GM23338 (cell line): Measurements from ENCODE around the gene CCT6B. TPM values are rescaled to one million over a fixed set of nuclear protein-coding genes. Genes with fewer than 3 reads are reported as not detected.

Source experiments
- ATAC-seq: fragments of 200-7000 bp; cut with Tn5 transposase; 3 replicates; pipeline ENCODE4 v1.9.1; 2020
- DNase-seq: peaks from one replicate; pipeline ENCODE4 v3.0.0-alpha.2; 2015; ENCODE audit warnings: low spot score
- H2AFZ ChIP-seq: fragments of 200-600 bp; sonication (generic); 2 replicates; pipeline ENCODE4 v1.8.0; 2016; ENCODE audit warnings: antibody characterized with exemption, mild to moderate bottlenecking, moderate library complexity
- H3F3A ChIP-seq: fragments of 200-600 bp; sonication (generic); replicated peaks from 2 replicates; pipeline ENCODE4 v1.8.0; 2017; ENCODE audit warnings: antibody characterized with exemption, mixed run types, low read depth
- H3K27ac ChIP-seq: fragments of 200-600 bp; sonication (generic); 2 replicates; pipeline ENCODE4 v1.6.1; 2016; ENCODE audit warnings: low read depth
- H3K27me3 ChIP-seq: fragments of 200-600 bp; sonication (generic); 2 replicates; pipeline ENCODE4 v1.8.0; 2016; ENCODE audit warnings: mild to moderate bottlenecking, mixed run types, moderate library complexity; ENCODE audit not compliant: insufficient read depth
- H3K36me3 ChIP-seq: fragments of 200-600 bp; sonication (generic); 2 replicates; pipeline ENCODE4 v1.8.0; 2016; ENCODE audit warnings: mild to moderate bottlenecking; ENCODE audit not compliant: insufficient read depth
- H3K4me1 ChIP-seq: fragments of 200-600 bp; sonication (generic); 2 replicates; pipeline ENCODE4 v1.8.0; 2016; ENCODE audit warnings: mild to moderate bottlenecking, moderate library complexity; ENCODE audit not compliant: insufficient read depth
- H3K4me2 ChIP-seq: fragments of 200-600 bp; sonication (generic); 2 replicates; pipeline ENCODE4 v1.7.1; 2017; ENCODE audit warnings: mixed run types
- H3K4me3 ChIP-seq: fragments of 200-600 bp; sonication (generic); 2 replicates; pipeline ENCODE4 v1.6.1; 2016; ENCODE audit warnings: mixed run types
- H3K79me2 ChIP-seq: fragments of 200-600 bp; sonication (generic); replicated peaks from 2 replicates; pipeline ENCODE4 v1.8.0; 2017; ENCODE audit warnings: mild to moderate bottlenecking; ENCODE audit not compliant: insufficient read depth
- H3K9me2 ChIP-seq: fragments of 200-600 bp; sonication (generic); 2 replicates; pipeline ENCODE4 v1.8.0; 2017; ENCODE audit not compliant: insufficient read depth
- H4K20me1 ChIP-seq: fragments of 200-600 bp; sonication (generic); replicated peaks from 2 replicates; pipeline ENCODE4 v1.8.0; 2017; ENCODE audit warnings: mild to moderate bottlenecking; ENCODE audit not compliant: insufficient read depth
- H3K27ac Mint-ChIP-seq: 2 replicates; pipeline ENCODE4 v1.8.0; 2020; ENCODE audit warnings: inconsistent platforms, mild to moderate bottlenecking, moderate library complexity, mixed read lengths
- H3K27me3 Mint-ChIP-seq: 3 replicates; pipeline ENCODE4 v1.8.0; 2022; ENCODE audit warnings: low read depth, mild to moderate bottlenecking, moderate library complexity, mixed read lengths, inconsistent platforms; ENCODE audit not compliant: insufficient read depth, poor library complexity
- H3K36me3 Mint-ChIP-seq: 3 replicates; pipeline ENCODE4 v1.8.0; 2021; ENCODE audit warnings: low read depth, mild to moderate bottlenecking, inconsistent platforms, moderate library complexity, mixed read lengths
- H3K4me1 Mint-ChIP-seq: 3 replicates; pipeline ENCODE4 v1.8.0; 2020; ENCODE audit warnings: mild to moderate bottlenecking, inconsistent platforms, mixed read lengths
- H3K4me3 Mint-ChIP-seq: 3 replicates; pipeline ENCODE4 v1.8.0; 2021; ENCODE audit warnings: moderate library complexity, mild to moderate bottlenecking, inconsistent platforms, mixed read lengths
- H3K9me3 Mint-ChIP-seq: 3 replicates; pipeline ENCODE4 v1.8.0; 2020; ENCODE audit warnings: moderate library complexity, mild to moderate bottlenecking, inconsistent platforms, mixed read lengths
- CREB1 ChIP-seq: fragments of 250-450 bp; sonication (Bioruptor Pico); IDR thresholded peaks from 2 replicates; pipeline ENCODE4 v1.5.0; 2020; ENCODE audit warnings: low read depth, mild to moderate bottlenecking, moderate library complexity
- CTCF ChIP-seq, 2 experiments: fragments of 200-600 bp in 1 of 2; sonication (generic) in 1 of 2; conservative IDR thresholded peaks; 2 replicates each; pipeline versions ENCODE4 v1.5.1 to v1.6.1; 2016 to 2017; ENCODE audit warnings: antibody characterized with exemption in 2 of 2, low read depth in 2 of 2, mild to moderate bottlenecking in 2 of 2, moderate library complexity in 1 of 2
- ETS1 ChIP-seq: IDR thresholded peaks from 2 replicates; pipeline ENCODE4 v1.6.1; 2016; ENCODE audit warnings: antibody characterized with exemption
- EZH2 ChIP-seq: fragments of 200-600 bp; sonication (generic); IDR thresholded peaks from one replicate; pipeline ENCODE4 v1.8.0; 2017; ENCODE audit warnings: antibody characterized with exemption, mild to moderate bottlenecking, low read depth; ENCODE audit not compliant: unreplicated experiment
- EZH2phosphoT487 ChIP-seq: fragments of 200-600 bp; sonication (generic); IDR thresholded peaks from one replicate; pipeline ENCODE4 v1.8.1; 2018; ENCODE audit warnings: antibody characterized with exemption; ENCODE audit not compliant: unreplicated experiment
- JUNB ChIP-seq: IDR thresholded peaks from one replicate; pipeline ENCODE4 v1.6.1; 2016; ENCODE audit warnings: antibody characterized with exemption; ENCODE audit not compliant: unreplicated experiment
- NANOG ChIP-seq: IDR thresholded peaks from 2 replicates; pipeline ENCODE4 v1.6.1; 2016; ENCODE audit warnings: antibody characterized with exemption, borderline replicate concordance
- POLR2AphosphoS5 ChIP-seq: IDR thresholded peaks from 2 replicates; pipeline ENCODE4 v1.6.1; 2016; ENCODE audit warnings: antibody characterized with exemption, low read depth
- REST ChIP-seq: IDR thresholded peaks from one replicate; pipeline ENCODE4 v1.6.1; 2018; ENCODE audit warnings: antibody characterized with exemption; ENCODE audit not compliant: unreplicated experiment
- STAT1 ChIP-seq: IDR thresholded peaks from one replicate; pipeline ENCODE4 v1.6.1; 2016; ENCODE audit warnings: antibody characterized with exemption; ENCODE audit not compliant: unreplicated experiment
- ZNF114 ChIP-seq: fragments of 250-450 bp; sonication (Bioruptor Pico); IDR thresholded peaks from 2 replicates; pipeline ENCODE4 v1.5.0; 2020; ENCODE audit warnings: mild to moderate bottlenecking, moderate library complexity
- ZNF331 ChIP-seq: fragments of 250-450 bp; sonication (Bioruptor Pico); IDR thresholded peaks from 2 replicates; pipeline ENCODE4 v1.5.0; 2020; ENCODE audit warnings: low read depth, mild to moderate bottlenecking, moderate library complexity
- ZNF462 ChIP-seq: fragments of 250-450 bp; sonication (Bioruptor Pico); IDR thresholded peaks from 2 replicates; pipeline ENCODE4 v1.5.0; 2020; ENCODE audit warnings: mild to moderate bottlenecking, moderate library complexity
- polyA plus RNA-seq: library from polyadenylated mRNA; unstranded; fragments of >200 nt; fragmentation: Nextera tagmentation; extraction: Ambion mirVana; gene quantifications from 2 replicates; pipeline ENCODE4 v1.2.1, GENCODE V29; 2016
- total RNA-seq: library from RNA; depleted of rRNA; stranded (reverse); fragments of >200 nt; shearing (Covaris generic); gene quantifications from 2 replicates; pipeline ENCODE4 v1.2.3, GENCODE V29; 2014

The CCT6B gene
- total and polyA plus RNA-seq, 2 experiments from 2014 or later: 0.94 to 1.1 TPM

GRCh38 chr17:35003778-35004177 lies 42.5 kb upstream of the CCT6B start:
- TF ChIP-seq REST (no peak), ETS1 (no peak), EZH2 (no peak), NANOG (no peak), ZNF114 (CRISPR knock-in tag) (no peak), ZNF462 (CRISPR knock-in tag) (no peak), STAT1 (no peak), ZNF331 (CRISPR knock-in tag) (no peak), POLR2AphosphoS5 (no peak), EZH2phosphoT487 (no peak), CTCF (conservative IDR thresholded peaks at IDR 0.05; ENCODE audit: low read depth in 2 of 2) (no peak), JUNB (no peak), CREB1 (no peak)
- H3K79me2 ChIP-seq: no peaks in the 10 kb centered on the region
- Mint-ChIP-seq H3K4me1 (no peaks in the 10 kb centered on the region; the same call in 2 of the 3 replicates), H3K27ac (no peak overlapping the region; the same call in 1 of the 2 replicates), H3K4me3 (no peak overlapping the region), H3K27me3 (peaks cover 9% of the 10 kb centered on the region), H3K9me3 (no peaks in the 10 kb centered on the region), H3K36me3 (peaks cover 93% of the 10 kb centered on the region)
- no peak overlapping the region for H3K4me3 ChIP-seq
- H3K4me1 ChIP-seq: no peaks in the 10 kb centered on the region
- H4K20me1 ChIP-seq: no peaks in the 10 kb centered on the region; the same call in 1 of the 2 replicates
- H3K36me3 ChIP-seq: peaks cover 34% of the 10 kb centered on the region
- no peaks in the 10 kb centered on the region for H3K9me2 ChIP-seq
- no peaks in the 10 kb centered on the region for H3K27me3 ChIP-seq
- no peak overlapping the region for H3K27ac ChIP-seq
- ATAC-seq (no peak), DNase-seq (no peak)
- H3K4me2 ChIP-seq: no peak overlapping the region
- H3F3A ChIP-seq: no peaks in the 10 kb centered on the region
- H2AFZ ChIP-seq: no peak overlapping the region
